HepG2 (cell line): ENCODE results near the gene CLIC6. TPM values are rescaled to one million over a fixed set of nuclear protein-coding genes. Genes with fewer than 3 reads are reported as not detected.
A peak's percentile ranks its signal among the peaks of the same experiment; 100 is the strongest.

Experiments
- CAMTA2 ChIP-seq: sonication (generic); formaldehyde crosslinking; IDR thresholded peaks from 2 replicates; pipeline ENCODE4 v1.4.0; 2020; ENCODE audit warnings: mild to moderate bottlenecking, missing genetic modification reagents, borderline replicate concordance
- CBX1 ChIP-seq: IDR thresholded peaks from one replicate; pipeline ENCODE4 v1.6.1; 2016; ENCODE audit warnings: antibody characterized with exemption, low read depth
- HOXA9 ChIP-seq: sonication (generic); formaldehyde crosslinking; IDR thresholded peaks from 2 replicates; pipeline ENCODE4 v1.8.1; 2022; ENCODE audit warnings: missing genetic modification reagents, mild to moderate bottlenecking, moderate library complexity, borderline replicate concordance
- MXI1 ChIP-seq: IDR thresholded peaks from 3 replicates; pipeline ENCODE4 v1.6.1; 2012; ENCODE audit warnings: low read depth, low read length, inconsistent platforms, borderline replicate concordance
- PHF21A ChIP-seq: sonication (generic); formaldehyde crosslinking; IDR thresholded peaks from 2 replicates; pipeline ENCODE4 v1.5.0; 2020; ENCODE audit warnings: mild to moderate bottlenecking, missing genetic modification reagents
- RBFOX2 ChIP-seq: fragments of 200-400 bp; formaldehyde crosslinking; IDR thresholded peaks from 2 replicates; pipeline ENCODE4 v1.6.1; 2017; ENCODE audit warnings: low read depth, mild to moderate bottlenecking, low read length
- RCOR2 ChIP-seq: IDR thresholded peaks from 2 replicates; pipeline ENCODE4 v1.6.1; 2016; ENCODE audit warnings: missing biosample characterization, missing genetic modification reagents
- REPIN1 ChIP-seq: sonication (generic); formaldehyde crosslinking; IDR thresholded peaks from 2 replicates; pipeline ENCODE4 v1.8.0; 2022; ENCODE audit warnings: missing genetic modification reagents, low read depth, mild to moderate bottlenecking, borderline replicate concordance
- SMARCC2 ChIP-seq: fragments of 450-650 bp; IDR thresholded peaks from 2 replicates; pipeline ENCODE4 v1.6.1; 2017; ENCODE audit warnings: antibody characterized with exemption, mild to moderate bottlenecking
- SNAPC2 ChIP-seq: sonication (generic); formaldehyde crosslinking; IDR thresholded peaks from 2 replicates; pipeline ENCODE4 v1.8.1; 2022; ENCODE audit warnings: mild to moderate bottlenecking, missing genetic modification reagents
- TBX2 ChIP-seq: sonication (generic); formaldehyde crosslinking; IDR thresholded peaks from 2 replicates; pipeline ENCODE4 v1.5.0; 2020; ENCODE audit warnings: missing genetic modification reagents, mild to moderate bottlenecking, borderline replicate concordance
- ZBTB7B ChIP-seq: sonication (generic); formaldehyde crosslinking; IDR thresholded peaks from 2 replicates; pipeline ENCODE4 v1.4.0; 2020; ENCODE audit warnings: missing genetic modification reagents
- ZNF143 ChIP-seq: sonication (generic); formaldehyde crosslinking; IDR thresholded peaks from 2 replicates; pipeline ENCODE4 v1.4.0; 2020; ENCODE audit warnings: missing genetic modification reagents
- ZNF317 ChIP-seq: sonication (generic); formaldehyde crosslinking; IDR thresholded peaks from 2 replicates; pipeline ENCODE4 v1.5.0; 2020; ENCODE audit warnings: mild to moderate bottlenecking, missing genetic modification reagents
- ZNF510 ChIP-seq: sonication (generic); formaldehyde crosslinking; IDR thresholded peaks from 2 replicates; pipeline ENCODE4 v1.4.0; 2020; ENCODE audit warnings: low read depth, mild to moderate bottlenecking, missing genetic modification reagents
- ZNF512 ChIP-seq: sonication (generic); formaldehyde crosslinking; IDR thresholded peaks from 2 replicates; pipeline ENCODE4 v1.4.0; 2020; ENCODE audit warnings: mild to moderate bottlenecking, missing genetic modification reagents
- ZNF572 ChIP-seq: sonication (generic); formaldehyde crosslinking; IDR thresholded peaks from 2 replicates; pipeline ENCODE4 v1.5.1; 2020; ENCODE audit warnings: mild to moderate bottlenecking, missing genetic modification reagents
- ZNF577 ChIP-seq: sonication (generic); formaldehyde crosslinking; IDR thresholded peaks from 2 replicates; pipeline ENCODE4 v1.4.0; 2020; ENCODE audit warnings: mild to moderate bottlenecking, low read depth, missing genetic modification reagents, borderline replicate concordance
- ZNF644 ChIP-seq: IDR thresholded peaks from 2 replicates; pipeline ENCODE4 v1.6.1; 2016; ENCODE audit warnings: low read depth
- ZNF850 ChIP-seq: sonication (generic); formaldehyde crosslinking; conservative IDR thresholded peaks from 2 replicates; pipeline ENCODE4 v1.9.0; 2021; ENCODE audit warnings: mild to moderate bottlenecking, missing genetic modification reagents
- ZSCAN29 ChIP-seq: sonication (generic); formaldehyde crosslinking; conservative IDR thresholded peaks from 2 replicates; pipeline ENCODE4 v1.4.0; 2020; ENCODE audit warnings: mild to moderate bottlenecking, missing genetic modification reagents
- polyA plus RNA-seq, 8 experiments: library from polyadenylated mRNA; depleted of rRNA in 3 of 8; stranded (reverse) in 7 of 8; unstranded in 1 of 8; fragments of >200 nt; fragmentation: Illumina TruSeq in 4 of 8; extraction: Trizol in 4 of 8; gene quantifications; 2 replicates each; pipeline versions ENCODE4 v1.2.1 to v1.2.3, GENCODE V29; 2011 to 2016; ENCODE audit warnings: low read depth in 4 of 8, missing spikeins in 1 of 8, mixed read lengths in 1 of 8; ENCODE audit not compliant: insufficient read depth in 1 of 8
- total RNA-seq, 5 experiments: library from RNA; depleted of rRNA; stranded (reverse); fragments of >200 nt; fragmentation: Illumina TruSeq; extraction: Trizol; gene quantifications; 2 replicates each; pipeline ENCODE4 v1.2.3, GENCODE V29; 2016; ENCODE audit warnings: low read depth in 1 of 5
- TF ChIP-seq, protein P1 (sequence below): sonication (generic); formaldehyde crosslinking; IDR thresholded peaks from 2 replicates; pipeline ENCODE4 v1.4.0; 2020; ENCODE audit warnings: missing genetic modification reagents, borderline replicate concordance
- TF ChIP-seq, protein P2 (sequence below): sonication (generic); formaldehyde crosslinking; IDR thresholded peaks from 2 replicates; pipeline ENCODE4 v1.8.1; 2023; ENCODE audit warnings: missing genetic modification reagents, mild to moderate bottlenecking, borderline replicate concordance
- TF ChIP-seq, protein P3 (sequence below): sonication (generic); formaldehyde crosslinking; IDR thresholded peaks from 2 replicates; pipeline ENCODE4 v1.5.0; 2020; ENCODE audit warnings: mild to moderate bottlenecking, missing genetic modification reagents

The CLIC6 gene
- total and polyA plus RNA-seq, 2 of the 13 experiments (the other 11 are each of a cell fraction or from before 2014, with no cell fraction given), result not detected

GRCh38 chr21:34745557-34746255 lies 76.9 kb downstream of the CLIC6 start (continued):
- TF ChIP-seq, protein P1, sequence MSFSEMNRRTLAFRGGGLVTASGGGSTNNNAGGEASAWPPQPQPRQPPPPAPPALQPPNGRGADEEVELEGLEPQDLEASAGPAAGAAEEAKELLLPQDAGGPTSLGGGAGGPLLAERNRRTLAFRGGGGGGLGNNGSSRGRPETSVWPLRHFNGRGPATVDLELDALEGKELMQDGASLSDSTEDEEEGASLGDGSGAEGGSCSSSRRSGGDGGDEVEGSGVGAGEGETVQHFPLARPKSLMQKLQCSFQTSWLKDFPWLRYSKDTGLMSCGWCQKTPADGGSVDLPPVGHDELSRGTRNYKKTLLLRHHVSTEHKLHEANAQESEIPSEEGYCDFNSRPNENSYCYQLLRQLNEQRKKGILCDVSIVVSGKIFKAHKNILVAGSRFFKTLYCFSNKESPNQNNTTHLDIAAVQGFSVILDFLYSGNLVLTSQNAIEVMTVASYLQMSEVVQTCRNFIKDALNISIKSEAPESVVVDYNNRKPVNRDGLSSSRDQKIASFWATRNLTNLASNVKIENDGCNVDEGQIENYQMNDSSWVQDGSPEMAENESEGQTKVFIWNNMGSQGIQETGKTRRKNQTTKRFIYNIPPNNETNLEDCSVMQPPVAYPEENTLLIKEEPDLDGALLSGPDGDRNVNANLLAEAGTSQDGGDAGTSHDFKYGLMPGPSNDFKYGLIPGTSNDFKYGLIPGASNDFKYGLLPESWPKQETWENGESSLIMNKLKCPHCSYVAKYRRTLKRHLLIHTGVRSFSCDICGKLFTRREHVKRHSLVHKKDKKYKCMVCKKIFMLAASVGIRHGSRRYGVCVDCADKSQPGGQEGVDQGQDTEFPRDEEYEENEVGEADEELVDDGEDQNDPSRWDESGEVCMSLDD (CRISPR knock-in tag), result no peak
- TF ChIP-seq CAMTA2 (CRISPR knock-in tag), result no peak
- no peak for TF ChIP-seq ZNF510 (CRISPR knock-in tag)
- no peak for TF ChIP-seq ZNF317 (CRISPR knock-in tag)
- TF ChIP-seq, protein P2, sequence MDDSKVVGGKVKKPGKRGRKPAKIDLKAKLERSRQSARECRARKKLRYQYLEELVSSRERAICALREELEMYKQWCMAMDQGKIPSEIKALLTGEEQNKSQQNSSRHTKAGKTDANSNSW, result no peak
- TF ChIP-seq ZNF512 (CRISPR knock-in tag), result no peak
- TF ChIP-seq, protein P3, sequence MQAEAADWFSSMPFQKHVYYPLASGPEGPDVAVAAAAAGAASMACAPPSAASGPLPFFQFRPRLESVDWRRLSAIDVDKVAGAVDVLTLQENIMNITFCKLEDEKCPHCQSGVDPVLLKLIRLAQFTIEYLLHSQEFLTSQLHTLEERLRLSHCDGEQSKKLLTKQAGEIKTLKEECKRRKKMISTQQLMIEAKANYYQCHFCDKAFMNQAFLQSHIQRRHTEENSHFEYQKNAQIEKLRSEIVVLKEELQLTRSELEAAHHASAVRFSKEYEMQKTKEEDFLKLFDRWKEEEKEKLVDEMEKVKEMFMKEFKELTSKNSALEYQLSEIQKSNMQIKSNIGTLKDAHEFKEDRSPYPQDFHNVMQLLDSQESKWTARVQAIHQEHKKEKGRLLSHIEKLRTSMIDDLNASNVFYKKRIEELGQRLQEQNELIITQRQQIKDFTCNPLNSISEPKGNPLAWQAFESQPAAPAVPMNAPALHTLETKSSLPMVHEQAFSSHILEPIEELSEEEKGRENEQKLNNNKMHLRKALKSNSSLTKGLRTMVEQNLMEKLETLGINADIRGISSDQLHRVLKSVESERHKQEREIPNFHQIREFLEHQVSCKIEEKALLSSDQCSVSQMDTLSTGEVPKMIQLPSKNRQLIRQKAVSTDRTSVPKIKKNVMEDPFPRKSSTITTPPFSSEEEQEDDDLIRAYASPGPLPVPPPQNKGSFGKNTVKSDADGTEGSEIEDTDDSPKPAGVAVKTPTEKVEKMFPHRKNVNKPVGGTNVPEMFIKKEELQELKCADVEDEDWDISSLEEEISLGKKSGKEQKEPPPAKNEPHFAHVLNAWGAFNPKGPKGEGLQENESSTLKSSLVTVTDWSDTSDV (CRISPR knock-in tag), result no peak
- TF ChIP-seq REPIN1, result peak; percentile 47; the same call in 1 of the 2 replicates
- no peak for TF ChIP-seq RCOR2
- no peak for TF ChIP-seq ZSCAN29 (CRISPR knock-in tag)
- TF ChIP-seq SNAPC2 (CRISPR knock-in tag), result no peak
- TF ChIP-seq CBX1, result peak; percentile 39
- TF ChIP-seq ZNF644 (CRISPR knock-in tag), result 0 out of 2 replicates have a peak, but pooled peaks have one; percentile 6
- TF ChIP-seq PHF21A (CRISPR knock-in tag), result peak; percentile 83
- no peak for TF ChIP-seq ZNF143 (CRISPR knock-in tag)
- no peak for TF ChIP-seq SMARCC2
- TF ChIP-seq MXI1, result 0 out of 3 replicates have a peak, but pooled peaks have one; percentile 37
- TF ChIP-seq TBX2 (CRISPR knock-in tag), result peak; percentile 59; the same call in 1 of the 2 replicates
- TF ChIP-seq ZNF850, result no peak
- no peak for TF ChIP-seq RBFOX2
- TF ChIP-seq HOXA9 (CRISPR knock-in tag), result no peak
- no peak for TF ChIP-seq ZNF572 (CRISPR knock-in tag)
- no peak for TF ChIP-seq ZNF577
- TF ChIP-seq ZBTB7B (CRISPR knock-in tag), result peak; percentile 65; the same call in 1 of the 2 replicates
